Esophagus squamous epithelium (tissue), 5 donors: Measurements from ENCODE around the gene VSNL1. TPM values are rescaled to one million over a fixed set of nuclear protein-coding genes. Genes with fewer than 3 reads are reported as not detected.

Experiments
- DNase-seq: peaks from one replicate; lab custom pipeline; 2025; lab: John Stamatoyannopoulos, UW
- H3K27ac ChIP-seq, 4 donors: fragments of 200-600 bp; sonication (generic); one replicate each; pipeline ENCODE4 v1.5.1; 2016 to 2019; ENCODE audit warnings: mild to moderate bottlenecking in 1 of 4
- H3K27me3 ChIP-seq, 4 donors: fragments of 200-600 bp; sonication (generic); 1 replicate in 3 of 4; 2 replicates in 1 of 4; pipeline versions ENCODE4 v1.5.1 to v1.6.0; 2017 to 2021; ENCODE audit warnings: antibody characterized with exemption in 1 of 4
- H3K36me3 ChIP-seq, 3 donors: fragments of 200-600 bp; sonication (generic); one replicate each; pipeline ENCODE4 v1.5.1; 2016 to 2019
- H3K4me1 ChIP-seq, 3 donors: fragments of 200-600 bp; sonication (generic); one replicate each; pipeline ENCODE4 v1.5.1; 2017 to 2019
- H3K4me3 ChIP-seq, 4 donors: fragments of 200-600 bp; sonication (generic); 1 replicate in 3 of 4; 2 replicates in 1 of 4; pipeline ENCODE4 v1.5.1; 2016 to 2019; ENCODE audit warnings: mild to moderate bottlenecking in 2 of 4, moderate library complexity in 1 of 4
- H3K9me3 ChIP-seq, 3 donors: fragments of 200-600 bp; sonication (generic); one replicate each; pipeline ENCODE4 v1.5.1; 2016 to 2019
- POLR2A ChIP-seq, 4 donors: fragments of 450-650 bp; IDR thresholded peaks; one replicate each; pipeline ENCODE4 v1.6.1; 2017; ENCODE audit warnings: antibody characterized with exemption in 4 of 4, mild to moderate bottlenecking in 4 of 4, moderate library complexity in 3 of 4
- WGBS, 2 donors: methylation state at CpG; one replicate each; pipeline ENCODE4 v1.1.5; 2018; 5-methylcytosine and 5-hydroxymethylcytosine counted together
- intact Hi-C: fragments of 100-400 bp; cut with DNase I; formaldehyde crosslinking; loops from one replicate; pipeline ENCODE4 v1.15.0; 2022
- total RNA-seq, 4 donors: library from RNA; depleted of rRNA; stranded (reverse); fragments of >200 nt; gene quantifications; one replicate each; pipeline ENCODE4 v1.1.0, GENCODE V29; 2016
- TF ChIP-seq, protein P1 (sequence below), 6 experiments: fragments of 450-650 bp in 4 of 6; fragments of 200-600 bp in 2 of 6; sonication (generic) in 2 of 6; IDR thresholded peaks; one replicate each; pipeline ENCODE4 v1.5.1; 2016 to 2019; ENCODE audit warnings: antibody characterized with exemption in 6 of 6, mild to moderate bottlenecking in 4 of 6, moderate library complexity in 4 of 6
- donor health status: DM: yes; HTN: yes; CAD: no.

The VSNL1 gene
- total RNA-seq, result 10 to 100 TPM; 39.1 to 88.3 (median 51.0) TPM

- Histone ChIP-seq H3K4me1 (peaks cover 0 to 74% (median 5%) of the 10 kb centered on the region in 3 donors), H3K9me3 (no peaks in the 10 kb centered on the region), H3K27ac (peak within 1 kb of the TSS; percentile 82 to 92 (median 90)), H3K27me3 (peaks cover 0 to 81% (median 0%) of the 10 kb centered on the region in 4 donors), H3K4me3 (peak within 1 kb of the TSS; percentile 42 to 72 (median 61)), H3K36me3 (no peaks in the 10 kb centered on the region)
- intact Hi-C loops, result no loop called here
- 3% methylated on average over 18 to 30 of the region's 43 CpGs for WGBS, 2 donors
- peak in 1 of 4 donors; percentile 58 for TF ChIP-seq POLR2A (IDR thresholded peaks at IDR 0.05)
- TF ChIP-seq, protein P1, sequence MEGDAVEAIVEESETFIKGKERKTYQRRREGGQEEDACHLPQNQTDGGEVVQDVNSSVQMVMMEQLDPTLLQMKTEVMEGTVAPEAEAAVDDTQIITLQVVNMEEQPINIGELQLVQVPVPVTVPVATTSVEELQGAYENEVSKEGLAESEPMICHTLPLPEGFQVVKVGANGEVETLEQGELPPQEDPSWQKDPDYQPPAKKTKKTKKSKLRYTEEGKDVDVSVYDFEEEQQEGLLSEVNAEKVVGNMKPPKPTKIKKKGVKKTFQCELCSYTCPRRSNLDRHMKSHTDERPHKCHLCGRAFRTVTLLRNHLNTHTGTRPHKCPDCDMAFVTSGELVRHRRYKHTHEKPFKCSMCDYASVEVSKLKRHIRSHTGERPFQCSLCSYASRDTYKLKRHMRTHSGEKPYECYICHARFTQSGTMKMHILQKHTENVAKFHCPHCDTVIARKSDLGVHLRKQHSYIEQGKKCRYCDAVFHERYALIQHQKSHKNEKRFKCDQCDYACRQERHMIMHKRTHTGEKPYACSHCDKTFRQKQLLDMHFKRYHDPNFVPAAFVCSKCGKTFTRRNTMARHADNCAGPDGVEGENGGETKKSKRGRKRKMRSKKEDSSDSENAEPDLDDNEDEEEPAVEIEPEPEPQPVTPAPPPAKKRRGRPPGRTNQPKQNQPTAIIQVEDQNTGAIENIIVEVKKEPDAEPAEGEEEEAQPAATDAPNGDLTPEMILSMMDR (IDR thresholded peaks at IDR 0.05), result no peak
- DNase-seq, result no peak
These were observed at the start of gene VSNL1 for GRCh38 chr2:17540093-17540812. VSNL1 (plus strand) TSS chr2:17540696; CDS start chr2:17592075, 51,379 bp downstream.

DNA sequence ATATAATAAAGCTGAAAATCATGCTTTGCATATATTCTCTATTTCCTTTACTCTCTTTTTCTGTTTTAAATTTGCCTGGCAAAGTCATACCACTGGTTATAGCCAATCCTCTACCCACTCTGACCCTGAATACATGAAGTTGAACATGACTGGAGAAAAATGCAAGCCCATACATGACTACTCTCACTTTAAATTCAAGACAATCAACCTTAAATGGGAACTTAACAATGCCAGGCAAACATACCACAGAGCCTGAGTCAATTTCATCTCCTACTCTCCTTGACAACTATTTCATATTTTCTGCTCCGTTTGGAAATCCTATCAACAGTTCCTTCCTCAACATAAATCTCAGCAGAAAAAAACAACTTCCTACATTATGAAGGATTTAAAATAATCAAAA lies 44.9 kb upstream of the VSNL1 start:
- WGBS, 2 donors, result 8 to 11% methylated on average over 1 of the region's 1 CpG
- no peak overlapping the region for H3K27ac ChIP-seq
- H3K4me3 ChIP-seq, result no peak overlapping the region
- H3K4me1 ChIP-seq, result no peaks in the 10 kb centered on the region
- DNase-seq, result no peak
- no peaks in the 10 kb centered on the region for H3K36me3 ChIP-seq
- H3K27me3 ChIP-seq, result no peaks in the 10 kb centered on the region
- H3K9me3 ChIP-seq, result no peaks in the 10 kb centered on the region
- TF ChIP-seq, protein P1 (IDR thresholded peaks at IDR 0.05), result no peak
- no peak for TF ChIP-seq POLR2A (IDR thresholded peaks at IDR 0.05)
- intact Hi-C loops, result no loop called here

GRCh38 chr2:17497718-17498117 lies 42.8 kb upstream of the VSNL1 start:
- H3K27ac ChIP-seq, result no peak overlapping the region
- H3K4me1 ChIP-seq, result no peaks in the 10 kb centered on the region
- DNase-seq, result no peak
- no peaks in the 10 kb centered on the region for H3K27me3 ChIP-seq
- no peaks in the 10 kb centered on the region for H3K9me3 ChIP-seq
- intact Hi-C loops, result no loop called here
- no peaks in the 10 kb centered on the region for H3K36me3 ChIP-seq
- no peak overlapping the region for H3K4me3 ChIP-seq
- WGBS, 2 donors, result 33 to 56% methylated on average over 1 of the region's 1 CpG
- TF ChIP-seq, protein P1 (IDR thresholded peaks at IDR 0.05), result no peak
- TF ChIP-seq POLR2A (IDR thresholded peaks at IDR 0.05), result no peak

- intact Hi-C loops, result no loop called here
- no peaks in the 10 kb centered on the region for H3K36me3 ChIP-seq
- TF ChIP-seq, protein P1 (IDR thresholded peaks at IDR 0.05), result no peak
- TF ChIP-seq POLR2A (IDR thresholded peaks at IDR 0.05), result no peak
- 72 to 83% methylated on average over 2 of the region's 2 CpGs for WGBS, 2 donors
- H3K4me3 ChIP-seq, result no peak overlapping the region
- H3K4me1 ChIP-seq, result no peaks in the 10 kb centered on the region
- no peaks in the 10 kb centered on the region for H3K27me3 ChIP-seq
- no peak for DNase-seq
- H3K9me3 ChIP-seq, result no peaks in the 10 kb centered on the region
- H3K27ac ChIP-seq, result no peak overlapping the region
These were observed 33.5 kb upstream of the VSNL1 start for GRCh38 chr2:17506736-17507616.

DNA sequence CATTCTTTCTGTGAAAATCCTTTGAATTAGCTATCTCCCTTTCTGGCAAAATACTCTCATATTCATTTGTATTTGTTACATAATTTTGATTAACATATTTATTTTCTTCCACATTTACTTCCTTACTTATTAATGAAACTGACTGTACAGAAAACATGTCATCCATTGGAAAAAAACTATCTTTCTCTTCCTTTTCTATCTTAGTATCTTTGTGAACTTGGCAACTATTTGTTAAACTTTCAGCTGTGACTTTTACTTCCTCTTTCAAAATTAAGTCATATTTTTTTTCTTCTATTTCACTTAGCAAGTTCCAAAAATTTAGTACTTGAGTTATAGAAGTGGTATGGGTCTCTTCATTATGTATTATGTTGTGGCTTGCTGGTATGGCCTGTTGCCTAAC lies 24.8 kb upstream of the VSNL1 start:
- Histone ChIP-seq H3K4me3 (no peak overlapping the region), H3K4me1 (peaks cover 0 to 13% (median 4%) of the 10 kb centered on the region in 3 donors), H3K27me3 (peaks cover 0 to 6% (median 0%) of the 10 kb centered on the region in 4 donors), H3K9me3 (no peaks in the 10 kb centered on the region), H3K27ac (no peak overlapping the region), H3K36me3 (no peaks in the 10 kb centered on the region)
- TF ChIP-seq, protein P1 (IDR thresholded peaks at IDR 0.05), result no peak
- TF ChIP-seq POLR2A (IDR thresholded peaks at IDR 0.05), result no peak
- intact Hi-C loops, result no loop called here
- no peak for DNase-seq
